Stimulated activated CD8-positive, alpha-beta memory T cell treated with anti-CD3 and anti-CD28 coated beads, Interleukin-15, amount 100 ng/mL, for 1 hour (primary cell): Measurements from ENCODE around the gene PTGER3.
"Not testable (repeated sequence)": the region's sequence is repeated elsewhere in the genome, so short reads cannot be mapped to it uniquely, and the experiment has no call there.

Source experiments
- DNase-seq: peaks from one replicate; pipeline ENCODE4 v3.0.0-alpha.2; 2020; ENCODE audit warnings: low read depth

Gene PTGER3

DNA sequence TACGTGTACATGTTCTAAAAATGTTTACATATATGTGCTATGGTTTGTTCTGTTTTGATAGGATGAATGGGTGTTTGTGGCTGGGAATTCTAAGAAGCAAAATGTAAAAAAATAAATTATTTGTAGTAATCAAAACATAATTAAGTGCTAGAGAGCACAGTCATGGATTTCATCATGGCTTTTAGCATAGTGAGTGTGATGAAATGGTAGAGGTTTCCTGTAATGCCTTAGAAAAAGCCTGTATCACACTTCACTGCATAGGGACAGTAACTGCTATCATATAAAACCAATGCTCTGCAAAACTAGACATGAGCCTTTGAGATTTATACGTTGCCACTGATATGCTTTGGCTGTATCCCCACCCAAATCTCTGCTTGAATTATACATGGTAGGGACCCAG, 99.8 kb downstream of the PTGER3 start:
- DNase-seq = no peak

GRCh38 chr1:70945676-70946075, 101.9 kb downstream of the PTGER3 start:
- no peak for DNase-seq

GRCh38 chr1:70945251-70945650, 102.4 kb downstream of the PTGER3 start:
- no peak for DNase-seq

GRCh38 chr1:70941563-70941962, 106.1 kb downstream of the PTGER3 start:
- no peak for DNase-seq

GRCh38 chr1:70940398-70940797, 107.2 kb downstream of the PTGER3 start:
- not testable (repeated sequence) for DNase-seq

DNA sequence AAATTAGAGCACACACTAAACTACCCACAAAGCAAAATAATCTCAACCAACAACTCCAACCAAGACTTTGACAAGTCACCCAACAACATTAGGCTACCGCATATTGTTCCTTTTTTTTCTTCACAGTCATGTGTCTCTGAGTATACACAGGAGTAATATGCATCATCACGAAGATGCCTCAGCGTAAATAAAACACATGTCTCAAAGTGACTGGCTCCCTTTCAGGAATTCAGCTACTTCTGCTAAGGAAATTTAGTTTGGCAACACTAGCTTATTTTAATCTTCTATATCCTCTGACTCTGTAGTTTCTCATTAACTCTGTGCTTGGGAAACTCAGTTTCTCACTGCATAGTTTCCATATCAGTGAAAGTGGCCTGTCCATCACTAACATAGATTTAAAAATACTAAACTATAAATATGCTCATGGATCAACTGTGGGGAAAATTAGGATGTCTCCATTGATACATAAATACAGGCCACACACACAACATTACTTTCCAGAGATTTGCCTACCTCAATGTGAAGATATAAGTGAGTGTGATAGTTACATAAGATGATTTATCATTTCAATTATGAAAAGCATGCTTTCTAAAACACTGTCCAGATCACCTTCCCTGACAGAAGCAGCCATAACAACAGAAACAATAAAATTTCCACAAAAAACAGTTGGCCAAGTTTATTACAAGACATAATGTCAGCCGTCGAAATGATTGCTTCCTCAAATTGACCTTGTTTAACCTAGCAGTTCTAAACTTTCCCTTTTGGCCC, 113.2 kb downstream of the PTGER3 start:
- DNase-seq = no peak

DNA sequence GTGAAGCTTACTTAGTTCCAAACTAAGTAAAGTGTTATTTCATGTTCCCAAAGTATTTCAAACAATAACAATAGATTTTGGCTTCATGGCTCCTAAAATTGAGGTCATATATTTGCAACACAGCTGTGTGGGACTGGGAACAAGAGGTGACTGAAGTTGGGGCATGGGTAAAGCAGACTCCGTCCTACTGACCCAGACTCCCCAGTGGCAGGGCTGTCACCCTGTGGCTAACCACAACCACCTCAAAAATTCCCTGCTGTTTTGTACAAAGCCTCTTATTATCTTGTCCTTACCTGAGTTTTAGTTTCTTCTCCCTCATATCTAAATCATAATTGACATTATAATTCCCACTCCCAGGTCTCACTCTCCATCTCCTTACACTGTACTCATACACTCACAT, 117.6 kb downstream of the PTGER3 start:
- DNase-seq = no peak

GRCh38 chr1:70922196-70922595, 125.4 kb downstream of the PTGER3 start:
- DNase-seq = no peak
